GM11168 (cell line): Measurements from ENCODE around the gene TRERF1.

Experiments
- in situ Hi-C: fragments of 300-500 bp; cut with MboI; formaldehyde crosslinking; loops from one replicate; pipeline ENCODE4 v1.12.0; 2022; ENCODE audit warnings: low sequenced_read_pairs; ENCODE audit not compliant: unreplicated experiment

TRERF1 gene

DNA sequence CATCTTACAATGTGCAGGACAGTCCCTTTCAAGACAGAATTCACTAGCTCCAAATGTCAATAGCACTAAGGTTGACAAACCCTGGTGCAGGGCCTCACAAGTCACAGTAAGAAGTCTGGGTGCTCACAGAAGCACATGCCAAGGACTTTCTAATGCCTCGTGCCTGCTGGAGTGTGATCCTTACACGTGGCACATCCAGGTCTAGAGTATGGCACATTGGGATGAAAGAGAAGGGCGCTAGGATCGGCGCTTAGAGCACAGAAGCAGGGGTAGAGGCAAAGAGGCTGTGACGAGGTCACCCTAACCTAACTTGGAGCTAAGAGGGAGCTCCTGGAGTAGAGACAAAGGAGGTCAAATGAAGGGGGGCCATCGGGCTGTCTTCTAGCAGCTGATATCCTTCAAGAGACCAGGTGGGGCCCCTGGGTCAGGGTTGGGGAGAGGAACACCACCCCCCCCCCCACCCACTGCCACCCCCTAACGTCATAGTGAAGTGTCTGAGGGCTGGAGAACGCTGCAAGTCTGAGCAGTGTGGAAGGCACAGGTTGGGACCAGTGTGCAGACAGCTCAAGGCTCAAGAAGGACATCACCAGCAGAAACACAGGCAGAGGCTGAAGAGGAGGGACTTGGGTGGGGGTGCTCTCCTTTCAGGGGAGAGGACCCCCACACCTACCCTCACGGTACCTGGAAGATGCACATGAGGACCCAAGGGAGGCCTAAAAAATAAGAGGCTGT lies 136.3 kb downstream of the TRERF1 start:
- in situ Hi-C loops, result no loop called here

GRCh38 chr6:42314571-42315258 lies 137.0 kb downstream of the TRERF1 start:
- in situ Hi-C loops, result no loop called here

- in situ Hi-C loops, result no loop called here
Measured at GRCh38 chr6:42313941-42314570, 137.7 kb downstream of the TRERF1 start.

DNA sequence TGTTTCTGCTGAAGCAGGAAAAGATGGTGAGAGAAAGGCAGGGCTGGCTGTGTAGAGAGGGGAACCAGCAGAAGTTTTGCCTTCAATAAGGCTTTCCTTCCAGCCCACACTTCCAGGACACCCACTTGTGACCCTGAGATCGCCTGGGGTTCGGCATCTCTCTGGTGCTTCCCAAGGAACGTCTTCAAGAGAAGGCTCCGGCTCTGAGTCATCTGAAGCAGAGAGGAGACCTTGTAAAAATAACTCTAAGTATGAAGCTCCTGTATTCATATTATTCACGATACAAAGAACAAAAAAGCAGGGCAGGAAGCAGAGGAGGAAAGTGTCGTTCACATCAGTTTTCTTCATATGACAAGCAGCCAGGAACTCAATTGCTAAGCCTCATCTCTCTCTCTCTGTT lies 138.7 kb downstream of the TRERF1 start:
- in situ Hi-C loops, result no loop called here

DNA sequence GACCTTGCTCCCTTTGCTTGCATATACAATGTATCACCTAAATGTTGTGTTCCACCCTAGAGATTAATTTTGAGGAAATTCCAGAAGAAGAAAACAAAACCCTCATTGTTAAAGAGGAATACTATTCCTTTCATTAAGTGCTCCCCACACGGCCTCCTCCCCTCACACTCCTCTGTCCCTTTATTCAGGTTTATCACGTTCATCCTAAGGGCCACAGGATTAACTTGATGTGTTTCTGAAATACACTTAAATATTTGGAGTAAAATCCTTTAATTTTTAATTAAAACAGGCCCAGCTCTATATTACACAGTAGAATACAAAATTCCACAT lies 144.6 kb downstream of the TRERF1 start:
- in situ Hi-C loops, result no loop called here

- in situ Hi-C loops, result no loop called here
Measured at GRCh38 chr6:42306439-42307140, 145.1 kb downstream of the TRERF1 start.

DNA sequence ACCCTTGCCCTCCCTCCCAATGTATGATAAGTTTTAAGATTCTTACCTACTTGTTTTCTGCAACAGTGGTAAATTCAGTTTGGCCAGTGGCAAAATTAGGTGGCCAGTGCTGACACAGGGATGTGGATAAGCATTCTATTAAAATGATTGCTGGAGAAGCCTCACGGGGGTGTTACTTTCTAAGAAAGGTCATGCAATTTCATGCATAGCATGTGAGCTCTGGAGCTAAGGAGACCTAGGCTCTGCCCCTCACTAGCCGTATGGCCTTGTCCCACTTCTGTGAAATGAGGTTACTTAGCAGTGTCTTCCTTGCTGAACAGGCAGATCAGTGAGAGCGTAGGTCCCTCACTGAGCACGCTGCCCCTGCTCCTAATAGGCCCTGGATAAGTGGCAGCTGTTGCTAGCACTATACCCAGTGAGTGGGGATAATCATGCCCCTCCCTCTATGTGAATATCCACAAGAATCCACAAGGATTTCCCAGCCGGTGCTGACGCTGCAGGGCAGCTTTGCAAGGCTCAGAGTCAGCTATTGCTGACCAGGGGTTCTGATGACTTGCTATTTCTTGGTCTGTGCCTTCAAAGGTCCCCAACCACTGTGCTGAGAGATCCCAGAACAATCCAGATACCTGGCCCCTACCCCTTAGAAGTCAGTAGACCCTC lies 147.5 kb downstream of the TRERF1 start:
- in situ Hi-C loops, result no loop called here

GRCh38 chr6:42302411-42302810 lies 149.3 kb downstream of the TRERF1 start:
- in situ Hi-C loops, result no loop called here

- in situ Hi-C loops, result no loop called here
Measured at GRCh38 chr6:42301986-42302385, 149.7 kb downstream of the TRERF1 start.

DNA sequence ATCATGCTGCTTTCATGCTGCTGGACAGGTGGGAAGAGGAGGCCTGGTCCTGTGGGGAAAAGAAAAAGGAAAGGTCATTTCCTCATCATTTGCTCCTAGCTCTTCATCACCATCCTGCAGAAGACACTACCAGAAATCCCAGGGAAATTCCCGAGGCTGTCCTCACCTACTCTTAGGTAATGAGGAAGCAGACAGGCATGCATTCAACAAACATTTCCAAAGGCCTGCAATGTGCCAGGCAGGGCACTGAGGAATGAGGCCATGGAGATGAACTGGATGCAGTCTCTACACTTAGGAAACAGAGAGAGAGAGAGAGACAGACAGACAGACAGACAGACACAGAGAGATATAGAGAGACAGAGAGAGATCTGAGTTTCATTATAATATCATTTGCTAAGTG lies 151.0 kb downstream of the TRERF1 start:
- in situ Hi-C loops, result no loop called here

DNA sequence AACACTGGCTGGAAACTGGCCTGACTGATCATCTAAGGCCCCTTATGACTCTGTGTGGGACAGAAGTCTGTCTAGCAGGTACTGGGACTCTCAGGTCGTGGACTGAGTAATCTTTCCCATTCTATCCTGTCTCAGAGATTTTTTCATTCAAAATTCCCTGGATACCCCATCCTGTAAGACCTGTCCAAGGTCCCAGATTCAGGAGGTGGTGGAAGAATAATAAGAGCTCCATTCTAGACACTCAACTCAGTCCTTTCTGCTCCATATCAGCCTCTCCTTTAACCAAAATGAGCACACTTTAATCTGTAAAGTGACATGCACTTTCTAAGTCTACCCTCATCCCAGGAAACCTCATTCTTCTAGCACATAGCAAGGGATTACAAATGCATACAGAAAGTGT lies 151.5 kb downstream of the TRERF1 start:
- in situ Hi-C loops, result no loop called here

- in situ Hi-C loops, result no loop called here
Measured at GRCh38 chr6:42297661-42298060, 154.1 kb downstream of the TRERF1 start.

- in situ Hi-C loops, result no loop called here
Measured at GRCh38 chr6:42296614-42297013, 155.1 kb downstream of the TRERF1 start.

- in situ Hi-C loops, result no loop called here
Measured at GRCh38 chr6:42295677-42296076, 156.0 kb downstream of the TRERF1 start.

DNA sequence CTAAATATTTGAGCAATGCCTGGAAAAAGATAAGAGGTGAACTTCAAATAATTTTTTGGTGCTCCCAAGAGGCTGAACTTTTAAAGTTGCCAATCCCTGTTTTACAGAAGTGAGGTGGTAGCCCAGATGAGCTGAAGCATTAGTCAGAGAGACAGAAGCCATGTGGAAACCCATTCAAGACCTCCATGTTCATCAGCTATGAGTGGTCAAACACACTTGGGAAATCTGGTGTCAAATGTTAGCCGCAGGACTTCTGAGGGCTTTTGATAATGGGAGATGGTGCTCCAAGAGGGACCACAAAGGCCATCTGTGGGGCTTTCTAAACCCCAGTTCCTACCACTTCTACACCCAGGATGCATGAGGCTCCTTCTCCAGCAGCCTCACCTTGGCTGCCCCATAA lies 156.5 kb downstream of the TRERF1 start:
- in situ Hi-C loops, result no loop called here

GRCh38 chr6:42294759-42295158 lies 157.0 kb downstream of the TRERF1 start:
- in situ Hi-C loops, result no loop called here

- in situ Hi-C loops, result no loop called here
Measured at GRCh38 chr6:42293386-42293977, 158.2 kb downstream of the TRERF1 start.

GRCh38 chr6:42292004-42292740 lies 159.6 kb downstream of the TRERF1 start:
- in situ Hi-C loops, result no loop called here

DNA sequence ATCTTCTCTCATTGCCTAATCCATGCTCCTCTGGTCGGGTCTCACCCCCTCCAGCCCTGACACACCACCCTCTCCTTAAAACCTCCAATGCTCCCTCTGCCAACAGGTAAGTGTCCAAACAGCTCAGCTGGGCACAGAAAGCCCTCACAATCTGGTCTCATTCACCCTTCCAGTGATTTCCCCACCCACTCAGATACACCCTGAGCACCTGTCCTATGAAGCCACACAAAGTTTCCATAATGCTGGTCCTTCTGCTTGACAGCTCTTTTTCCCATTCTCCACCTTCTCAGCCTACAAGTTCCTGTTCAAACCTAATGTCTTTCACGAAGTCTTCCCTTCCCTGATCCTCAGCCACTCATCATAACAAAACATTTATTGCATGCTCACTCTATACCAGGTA lies 164.0 kb downstream of the TRERF1 start:
- in situ Hi-C loops, result no loop called here
